GM08714 (cell line): Measurements from ENCODE around the gene NDFIP2.

Experiments used
- H3K4me3 ChIP-seq: fragments of 200-500 bp; sonication (Bioruptor generic); 2 replicates; pipeline ENCODE4 v1.5.1; 2014; ENCODE audit warnings: mild to moderate bottlenecking, low read length, inconsistent platforms
- ZNF274 ChIP-seq: IDR thresholded peaks from 2 replicates; pipeline ENCODE4 v1.6.1; 2012; ENCODE audit warnings: mild to moderate bottlenecking, low read depth, low read length

The NDFIP2 gene

DNA sequence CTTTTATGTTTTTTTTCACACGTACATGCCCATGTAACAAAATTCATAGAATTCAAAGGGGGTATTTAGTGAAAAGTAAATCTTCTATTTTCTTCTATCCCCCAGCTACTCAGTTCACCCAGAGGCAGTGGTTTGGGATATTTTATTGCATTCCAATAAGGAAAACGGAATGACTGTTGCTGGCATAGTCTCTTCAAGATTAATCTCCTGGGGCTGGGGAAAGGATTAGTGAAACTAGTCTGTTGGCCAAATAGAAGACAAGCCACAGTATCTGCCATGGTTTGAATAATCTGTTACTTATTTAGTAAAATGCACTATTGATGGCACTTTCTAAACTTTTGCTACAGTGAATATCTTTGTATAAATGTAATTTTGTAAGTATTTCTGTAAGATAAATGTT lies 122.0 kb downstream of the NDFIP2 start:
- no peak overlapping the region for H3K4me3 ChIP-seq
- no peak for TF ChIP-seq ZNF274

- no peak for TF ChIP-seq ZNF274
- H3K4me3 ChIP-seq, result no peak overlapping the region
Observed at GRCh38 chr13:79604752-79605151, 123.8 kb downstream of the NDFIP2 start.
